Measurements from ENCODE around the gene KRAS. TPM values are rescaled to one million over a fixed set of nuclear protein-coding genes. Genes with fewer than 3 reads are reported as not detected.

Gene KRAS
- total and polyA plus RNA-seq, 2 of the 13 experiments (the other 11 are each of a cell fraction or from before 2014, with no cell fraction given), result 6.5 to 9.8 TPM

DNA sequence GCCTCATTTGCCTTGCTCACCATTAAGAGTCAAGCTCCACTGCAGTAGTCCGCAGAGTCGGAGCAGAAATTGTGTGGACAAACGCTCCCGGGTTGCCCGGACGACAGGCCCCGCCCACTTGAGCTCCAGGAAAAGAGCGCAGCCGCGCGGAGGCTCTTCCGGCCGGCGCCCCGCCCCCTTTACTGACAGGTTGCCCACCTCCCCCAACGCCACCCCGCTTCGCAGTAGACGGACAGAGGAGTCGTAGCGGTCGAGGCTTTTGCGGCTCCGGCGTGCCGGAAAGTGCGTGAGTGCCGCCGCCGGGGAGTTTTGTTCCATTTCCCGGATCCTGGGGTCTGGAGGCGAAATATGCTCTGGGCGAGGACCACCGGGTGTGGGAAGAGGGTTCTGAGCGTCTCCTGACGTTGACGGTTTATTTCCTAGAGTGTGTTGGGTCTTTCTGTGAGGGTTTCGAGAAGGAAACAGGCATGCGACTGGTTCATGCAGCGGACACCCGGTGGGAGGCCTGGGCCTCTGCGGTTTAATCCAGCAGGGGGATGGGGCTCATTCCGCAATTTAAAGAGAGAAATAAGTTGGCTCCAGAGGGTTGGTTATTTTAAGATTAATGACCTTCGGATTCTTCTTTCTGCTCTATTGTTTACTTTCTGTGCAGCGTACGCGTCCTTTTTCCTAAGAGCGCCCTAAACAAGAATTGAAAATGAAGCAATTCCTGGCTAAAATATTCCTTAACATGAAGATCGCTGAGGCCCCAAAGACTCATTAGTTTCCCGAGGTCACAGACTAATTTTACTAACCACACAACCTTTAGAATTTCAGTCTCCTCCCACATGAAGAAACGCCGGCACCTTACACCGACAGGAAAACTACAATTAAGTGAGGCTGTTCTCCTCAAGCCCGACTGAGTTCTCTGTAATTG is 55.4 kb downstream of the KRAS start, which contains the start of the genes DNAI7 and ETFRF1 (continued):
- TF ChIP-seq, protein P1, sequence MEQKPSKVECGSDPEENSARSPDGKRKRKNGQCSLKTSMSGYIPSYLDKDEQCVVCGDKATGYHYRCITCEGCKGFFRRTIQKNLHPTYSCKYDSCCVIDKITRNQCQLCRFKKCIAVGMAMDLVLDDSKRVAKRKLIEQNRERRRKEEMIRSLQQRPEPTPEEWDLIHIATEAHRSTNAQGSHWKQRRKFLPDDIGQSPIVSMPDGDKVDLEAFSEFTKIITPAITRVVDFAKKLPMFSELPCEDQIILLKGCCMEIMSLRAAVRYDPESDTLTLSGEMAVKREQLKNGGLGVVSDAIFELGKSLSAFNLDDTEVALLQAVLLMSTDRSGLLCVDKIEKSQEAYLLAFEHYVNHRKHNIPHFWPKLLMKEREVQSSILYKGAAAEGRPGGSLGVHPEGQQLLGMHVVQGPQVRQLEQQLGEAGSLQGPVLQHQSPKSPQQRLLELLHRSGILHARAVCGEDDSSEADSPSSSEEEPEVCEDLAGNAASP (CRISPR knock-in tag; IDR thresholded peaks at IDR 0.05; ENCODE audit: borderline replicate concordance), result no peak
- TF ChIP-seq ZNF598 (CRISPR knock-in tag; IDR thresholded peaks at IDR 0.05; ENCODE audit: borderline replicate concordance) (peak; percentile 54; the same call in 1 of the 2 replicates), CHD2 (IDR thresholded peaks at IDR 0.05; ENCODE audit: low read depth, low read length) (peak; percentile 19; the same call in 1 of the 2 replicates), ZNF782 (CRISPR knock-in tag; IDR thresholded peaks at IDR 0.05; ENCODE audit: borderline replicate concordance) (peak; percentile 32; the same call in 1 of the 2 replicates), ZNF335 (CRISPR knock-in tag; IDR thresholded peaks at IDR 0.05) (no peak; the same call in 1 of the 2 replicates), ZFP1 (CRISPR knock-in tag; IDR thresholded peaks at IDR 0.05) (no peak), ZNF891 (CRISPR knock-in tag; IDR thresholded peaks at IDR 0.05) (peak; percentile 61; the same call in 1 of the 2 replicates), WIZ (CRISPR knock-in tag; IDR thresholded peaks at IDR 0.05) (no peak), ZNF501 (CRISPR knock-in tag; IDR thresholded peaks at IDR 0.05) (peak; percentile 98), KLF15 (CRISPR knock-in tag; IDR thresholded peaks at IDR 0.05; ENCODE audit: borderline replicate concordance) (no peak), YY1 (IDR thresholded peaks at IDR 0.05; ENCODE audit: insufficient read depth, insufficient replicate concordance, low read depth, low read length) (peak; percentile 22), ZNF7 (CRISPR knock-in tag; IDR thresholded peaks at IDR 0.05) (no peak), U2AF2 (IDR thresholded peaks at IDR 0.05; ENCODE audit: low read depth, low read length) (peak; percentile 89; the same call in 1 of the 2 replicates), SOX6 (IDR thresholded peaks at IDR 0.05) (no peak), SOX6 (CRISPR knock-in tag; IDR thresholded peaks at IDR 0.05) (peak; percentile 55), POLR2A (IDR thresholded peaks at IDR 0.05; ENCODE audit: insufficient read depth in 1 of 2, low read depth in 2 of 2, low read length in 2 of 2) (peak; percentile 84 to 89)
- TF ChIP-seq, protein P2, sequence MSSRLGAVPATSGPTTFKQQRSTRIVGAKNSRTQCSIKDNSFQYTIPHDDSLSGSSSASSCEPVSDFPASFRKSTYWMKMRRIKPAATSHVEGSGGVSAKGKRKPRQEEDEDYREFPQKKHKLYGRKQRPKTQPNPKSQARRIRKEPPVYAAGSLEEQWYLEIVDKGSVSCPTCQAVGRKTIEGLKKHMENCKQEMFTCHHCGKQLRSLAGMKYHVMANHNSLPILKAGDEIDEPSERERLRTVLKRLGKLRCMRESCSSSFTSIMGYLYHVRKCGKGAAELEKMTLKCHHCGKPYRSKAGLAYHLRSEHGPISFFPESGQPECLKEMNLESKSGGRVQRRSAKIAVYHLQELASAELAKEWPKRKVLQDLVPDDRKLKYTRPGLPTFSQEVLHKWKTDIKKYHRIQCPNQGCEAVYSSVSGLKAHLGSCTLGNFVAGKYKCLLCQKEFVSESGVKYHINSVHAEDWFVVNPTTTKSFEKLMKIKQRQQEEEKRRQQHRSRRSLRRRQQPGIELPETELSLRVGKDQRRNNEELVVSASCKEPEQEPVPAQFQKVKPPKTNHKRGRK (CRISPR knock-in tag; IDR thresholded peaks at IDR 0.05), result no peak
- TF ChIP-seq, protein P3, sequence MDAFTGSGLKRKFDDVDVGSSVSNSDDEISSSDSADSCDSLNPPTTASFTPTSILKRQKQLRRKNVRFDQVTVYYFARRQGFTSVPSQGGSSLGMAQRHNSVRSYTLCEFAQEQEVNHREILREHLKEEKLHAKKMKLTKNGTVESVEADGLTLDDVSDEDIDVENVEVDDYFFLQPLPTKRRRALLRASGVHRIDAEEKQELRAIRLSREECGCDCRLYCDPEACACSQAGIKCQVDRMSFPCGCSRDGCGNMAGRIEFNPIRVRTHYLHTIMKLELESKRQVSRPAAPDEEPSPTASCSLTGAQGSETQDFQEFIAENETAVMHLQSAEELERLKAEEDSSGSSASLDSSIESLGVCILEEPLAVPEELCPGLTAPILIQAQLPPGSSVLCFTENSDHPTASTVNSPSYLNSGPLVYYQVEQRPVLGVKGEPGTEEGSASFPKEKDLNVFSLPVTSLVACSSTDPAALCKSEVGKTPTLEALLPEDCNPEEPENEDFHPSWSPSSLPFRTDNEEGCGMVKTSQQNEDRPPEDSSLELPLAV (CRISPR knock-in tag; conservative IDR thresholded peaks at IDR 0.05; ENCODE audit: low read depth), result no peak
- TF ChIP-seq, protein P4, sequence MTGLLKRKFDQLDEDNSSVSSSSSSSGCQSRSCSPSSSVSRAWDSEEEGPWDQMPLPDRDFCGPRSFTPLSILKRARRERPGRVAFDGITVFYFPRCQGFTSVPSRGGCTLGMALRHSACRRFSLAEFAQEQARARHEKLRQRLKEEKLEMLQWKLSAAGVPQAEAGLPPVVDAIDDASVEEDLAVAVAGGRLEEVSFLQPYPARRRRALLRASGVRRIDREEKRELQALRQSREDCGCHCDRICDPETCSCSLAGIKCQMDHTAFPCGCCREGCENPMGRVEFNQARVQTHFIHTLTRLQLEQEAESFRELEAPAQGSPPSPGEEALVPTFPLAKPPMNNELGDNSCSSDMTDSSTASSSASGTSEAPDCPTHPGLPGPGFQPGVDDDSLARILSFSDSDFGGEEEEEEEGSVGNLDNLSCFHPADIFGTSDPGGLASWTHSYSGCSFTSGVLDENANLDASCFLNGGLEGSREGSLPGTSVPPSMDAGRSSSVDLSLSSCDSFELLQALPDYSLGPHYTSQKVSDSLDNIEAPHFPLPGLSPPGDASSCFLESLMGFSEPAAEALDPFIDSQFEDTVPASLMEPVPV (CRISPR knock-in tag; IDR thresholded peaks at IDR 0.05), result no peak
- TF ChIP-seq, protein P5, sequence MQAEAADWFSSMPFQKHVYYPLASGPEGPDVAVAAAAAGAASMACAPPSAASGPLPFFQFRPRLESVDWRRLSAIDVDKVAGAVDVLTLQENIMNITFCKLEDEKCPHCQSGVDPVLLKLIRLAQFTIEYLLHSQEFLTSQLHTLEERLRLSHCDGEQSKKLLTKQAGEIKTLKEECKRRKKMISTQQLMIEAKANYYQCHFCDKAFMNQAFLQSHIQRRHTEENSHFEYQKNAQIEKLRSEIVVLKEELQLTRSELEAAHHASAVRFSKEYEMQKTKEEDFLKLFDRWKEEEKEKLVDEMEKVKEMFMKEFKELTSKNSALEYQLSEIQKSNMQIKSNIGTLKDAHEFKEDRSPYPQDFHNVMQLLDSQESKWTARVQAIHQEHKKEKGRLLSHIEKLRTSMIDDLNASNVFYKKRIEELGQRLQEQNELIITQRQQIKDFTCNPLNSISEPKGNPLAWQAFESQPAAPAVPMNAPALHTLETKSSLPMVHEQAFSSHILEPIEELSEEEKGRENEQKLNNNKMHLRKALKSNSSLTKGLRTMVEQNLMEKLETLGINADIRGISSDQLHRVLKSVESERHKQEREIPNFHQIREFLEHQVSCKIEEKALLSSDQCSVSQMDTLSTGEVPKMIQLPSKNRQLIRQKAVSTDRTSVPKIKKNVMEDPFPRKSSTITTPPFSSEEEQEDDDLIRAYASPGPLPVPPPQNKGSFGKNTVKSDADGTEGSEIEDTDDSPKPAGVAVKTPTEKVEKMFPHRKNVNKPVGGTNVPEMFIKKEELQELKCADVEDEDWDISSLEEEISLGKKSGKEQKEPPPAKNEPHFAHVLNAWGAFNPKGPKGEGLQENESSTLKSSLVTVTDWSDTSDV (CRISPR knock-in tag; IDR thresholded peaks at IDR 0.05), result no peak
